Bronchial epithelial cell (primary cell): ENCODE results near the gene FASTKD1. TPM values are rescaled to one million over a fixed set of nuclear protein-coding genes. Genes with fewer than 3 reads are reported as not detected.
"Not testable (repeated sequence)": the region's sequence is repeated elsewhere in the genome, so short reads cannot be mapped to it uniquely, and the experiment has no call there.

Experiments used
- DNase-seq: peaks from one replicate; pipeline ENCODE4 v3.0.0-alpha.2; 2010; ENCODE audit warnings: low read depth
- FAIRE-seq: peaks from 2 replicates; lab custom pipeline; 2011; peaks lifted over from hg19 to GRCh38; lab: Jason Lieb, UNC
- H3K27me3 ChIP-seq: 2 replicates; pipeline ENCODE4 v1.5.1; 2011; ENCODE audit warnings: low read length; ENCODE audit not compliant: control insufficient read depth, insufficient read depth
- H3K36me3 ChIP-seq: 2 replicates; pipeline ENCODE4 v1.5.1; 2011; ENCODE audit warnings: low read length; ENCODE audit not compliant: control insufficient read depth, insufficient read depth
- H3K4me3 ChIP-seq: 2 replicates; pipeline ENCODE4 v1.5.1; 2011; ENCODE audit warnings: mild to moderate bottlenecking, low read depth, low read length, control low read depth
- total RNA-seq: library from RNA; depleted of rRNA; stranded (reverse); fragments of >200 nt; gene quantifications from 2 replicates; pipeline ENCODE4 v1.2.1, GENCODE V29; 2014
- TF ChIP-seq, protein P1 (sequence below): IDR thresholded peaks from 2 replicates; pipeline ENCODE4 v1.5.1; 2011; ENCODE audit warnings: mild to moderate bottlenecking, moderate library complexity, low read length, control low read depth, inconsistent platforms; ENCODE audit not compliant: insufficient read depth, severe bottlenecking

The FASTKD1 gene
- total RNA-seq, 1 donor from 2014 or later: 15.8 TPM

- FAIRE-seq (no peak), DNase-seq (no peak)
- Histone ChIP-seq H3K36me3 (no peaks in the 10 kb centered on the region), H3K27me3 (no peaks in the 10 kb centered on the region), H3K4me3 (no peak overlapping the region)
- TF ChIP-seq, protein P1, sequence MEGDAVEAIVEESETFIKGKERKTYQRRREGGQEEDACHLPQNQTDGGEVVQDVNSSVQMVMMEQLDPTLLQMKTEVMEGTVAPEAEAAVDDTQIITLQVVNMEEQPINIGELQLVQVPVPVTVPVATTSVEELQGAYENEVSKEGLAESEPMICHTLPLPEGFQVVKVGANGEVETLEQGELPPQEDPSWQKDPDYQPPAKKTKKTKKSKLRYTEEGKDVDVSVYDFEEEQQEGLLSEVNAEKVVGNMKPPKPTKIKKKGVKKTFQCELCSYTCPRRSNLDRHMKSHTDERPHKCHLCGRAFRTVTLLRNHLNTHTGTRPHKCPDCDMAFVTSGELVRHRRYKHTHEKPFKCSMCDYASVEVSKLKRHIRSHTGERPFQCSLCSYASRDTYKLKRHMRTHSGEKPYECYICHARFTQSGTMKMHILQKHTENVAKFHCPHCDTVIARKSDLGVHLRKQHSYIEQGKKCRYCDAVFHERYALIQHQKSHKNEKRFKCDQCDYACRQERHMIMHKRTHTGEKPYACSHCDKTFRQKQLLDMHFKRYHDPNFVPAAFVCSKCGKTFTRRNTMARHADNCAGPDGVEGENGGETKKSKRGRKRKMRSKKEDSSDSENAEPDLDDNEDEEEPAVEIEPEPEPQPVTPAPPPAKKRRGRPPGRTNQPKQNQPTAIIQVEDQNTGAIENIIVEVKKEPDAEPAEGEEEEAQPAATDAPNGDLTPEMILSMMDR: no peak
Observed at GRCh38 chr2:169609264-169609663, 35.6 kb upstream of the FASTKD1 start.

GRCh38 chr2:169599568-169599967 is 25.9 kb upstream of the FASTKD1 start:
- no peaks in the 10 kb centered on the region for H3K36me3 ChIP-seq
- FAIRE-seq (no peak), DNase-seq (no peak)
- H3K27me3 ChIP-seq: no peaks in the 10 kb centered on the region
- TF ChIP-seq, protein P1: no peak
- no peak overlapping the region for H3K4me3 ChIP-seq

GRCh38 chr2:169598982-169599381 is 25.3 kb upstream of the FASTKD1 start:
- FAIRE-seq (no peak), DNase-seq (no peak)
- TF ChIP-seq, protein P1: no peak
- Histone ChIP-seq H3K27me3 (no peaks in the 10 kb centered on the region), H3K36me3 (no peaks in the 10 kb centered on the region), H3K4me3 (no peak overlapping the region)

DNA sequence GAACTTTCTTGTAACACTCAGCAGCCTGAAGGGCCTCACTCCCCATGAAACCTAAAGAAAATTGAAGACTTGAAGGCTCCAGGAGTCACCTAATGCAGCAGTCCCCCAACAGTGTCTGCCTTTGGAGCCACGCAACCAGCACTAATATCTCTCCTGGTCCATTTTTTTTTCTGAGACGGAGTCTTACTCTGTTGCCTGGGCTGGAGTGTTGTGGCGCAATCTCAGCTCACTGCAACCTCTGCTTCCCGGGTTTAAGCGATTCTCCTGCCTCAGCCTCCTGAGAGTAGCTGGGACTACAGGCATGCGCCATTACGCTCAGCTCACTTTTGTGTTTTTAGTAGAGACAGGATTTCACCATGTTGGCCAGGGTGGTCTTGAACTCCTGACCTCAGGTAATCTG is 22.9 kb upstream of the FASTKD1 start:
- not testable (repeated sequence) for H3K4me3 ChIP-seq, DNase-seq, FAIRE-seq, H3K36me3 ChIP-seq, H3K27me3 ChIP-seq

GRCh38 chr2:169590804-169591203 is 17.1 kb upstream of the FASTKD1 start:
- Histone ChIP-seq H3K27me3 (no peaks in the 10 kb centered on the region), H3K36me3 (no peaks in the 10 kb centered on the region), H3K4me3 (no peak overlapping the region)
- TF ChIP-seq, protein P1: no peak
- no peak for FAIRE-seq
- DNase-seq: no peak

GRCh38 chr2:169585673-169586072 is 12.0 kb upstream of the FASTKD1 start:
- Histone ChIP-seq H3K27me3 (no peaks in the 10 kb centered on the region), H3K36me3 (no peaks in the 10 kb centered on the region), H3K4me3 (peak overlapping the region; percentile 84)
- no peak for FAIRE-seq
- TF ChIP-seq, protein P1: no peak
- no peak for DNase-seq
